Activated CD4-positive, CD25-positive, alpha-beta regulatory T cell treated with anti-CD3 and anti-CD28 coated beads, Interleukin-2, amount 50 U/mL, for 24 hours (primary cell): ENCODE data around the gene CRLF1.

Experiments
- ATAC-seq, 2 donors: fragments of 150-1000 bp; cut with Tn5 transposase; one replicate each; pipeline ENCODE4 v1.10.0; 2021; ENCODE audit warnings: mild to moderate bottlenecking in 1 of 2, moderate library complexity in 1 of 2

The CRLF1 gene

DNA sequence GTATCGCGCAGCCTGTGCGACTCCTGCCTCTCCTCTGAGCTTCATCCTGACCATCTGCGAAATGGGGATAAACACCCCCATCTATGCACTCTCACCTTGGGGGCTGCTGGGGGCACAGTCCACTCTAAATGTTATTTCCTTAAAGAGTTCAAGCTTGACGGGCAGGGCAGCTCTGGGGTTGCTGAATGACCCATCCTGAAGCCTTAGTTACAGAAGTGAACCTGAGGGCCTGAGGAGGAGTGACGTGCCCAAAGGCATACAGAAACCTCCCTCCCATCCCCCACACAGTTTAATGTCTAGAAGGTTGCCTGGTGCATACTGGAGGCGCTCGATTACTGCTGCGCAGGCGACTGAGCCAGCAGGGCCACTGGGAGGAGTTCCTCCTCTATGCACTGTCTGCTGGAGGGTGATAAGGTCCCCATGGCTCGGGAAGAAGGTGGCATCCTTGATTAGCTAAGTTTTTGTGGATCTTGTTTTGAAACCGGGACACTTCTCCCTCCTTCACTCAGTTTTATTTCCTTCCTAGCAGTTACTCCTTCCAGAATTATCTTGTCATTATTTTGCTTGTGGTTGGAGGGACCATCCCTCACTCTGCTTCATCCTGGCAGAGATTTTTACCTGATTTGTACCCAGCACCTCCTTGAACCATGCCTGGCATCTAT, 62.7 kb downstream of the CRLF1 start:
- ATAC-seq: peak; percentile 77 to 78
